ENCODE measurements around the gene PI4K2B.
"Not testable (repeated sequence)": the region's sequence is repeated elsewhere in the genome, so short reads cannot be mapped to it uniquely, and the experiment has no call there.

PI4K2B gene

GRCh38 chr4:25245181-25245580 is 11.3 kb downstream of the PI4K2B start:
- no peak for DNase-seq

- DNase-seq, result no peak
Observed at GRCh38 chr4:25246680-25247611, 13.1 kb downstream of the PI4K2B start.

- not testable (repeated sequence) for DNase-seq
Observed at GRCh38 chr4:25248875-25249274, 15.0 kb downstream of the PI4K2B start.

- DNase-seq, result not testable (repeated sequence)
Observed at GRCh38 chr4:25249494-25249893, 15.7 kb downstream of the PI4K2B start.

GRCh38 chr4:25252230-25253070 is 18.6 kb downstream of the PI4K2B start:
- DNase-seq, result no peak

GRCh38 chr4:25253071-25253445 is 19.2 kb downstream of the PI4K2B start:
- DNase-seq, result no peak

- DNase-seq, result not testable (repeated sequence)
Observed at GRCh38 chr4:25253786-25254185, 20.0 kb downstream of the PI4K2B start.

GRCh38 chr4:25258980-25259578 is 25.2 kb downstream of the PI4K2B start:
- no peak for DNase-seq

GRCh38 chr4:25271866-25272265 is 38.0 kb downstream of the PI4K2B start:
- DNase-seq, result no peak

GRCh38 chr4:25280210-25280609 is 46.4 kb downstream of the PI4K2B start:
- DNase-seq, result no peak

GRCh38 chr4:25283948-25284347 is 50.1 kb downstream of the PI4K2B start:
- no peak for DNase-seq

- DNase-seq, result no peak
Observed at GRCh38 chr4:25284466-25284865, 50.6 kb downstream of the PI4K2B start.

- DNase-seq, result no peak
Observed at GRCh38 chr4:25290490-25291067, 56.7 kb downstream of the PI4K2B start.

GRCh38 chr4:25291158-25291733 is 57.4 kb downstream of the PI4K2B start:
- DNase-seq, result no peak

GRCh38 chr4:25297528-25298242 is 63.9 kb downstream of the PI4K2B start:
- DNase-seq, result no peak

- no peak for DNase-seq
Observed at GRCh38 chr4:25299476-25300203, 65.8 kb downstream of the PI4K2B start.

- DNase-seq, result no peak
Observed at GRCh38 chr4:25301471-25301870, 67.6 kb downstream of the PI4K2B start.

GRCh38 chr4:25302626-25303025 is 68.8 kb downstream of the PI4K2B start:
- no peak for DNase-seq

GRCh38 chr4:25303578-25303977 is 69.7 kb downstream of the PI4K2B start:
- no peak for DNase-seq

GRCh38 chr4:25306518-25307057 is 72.8 kb downstream of the PI4K2B start:
- DNase-seq, result no peak

GRCh38 chr4:25307596-25307995 is 73.8 kb downstream of the PI4K2B start:
- DNase-seq, result no peak

Measured in T-helper 2 cell (primary cell).